ENCODE results near the gene NENF. TPM values are rescaled to one million over a fixed set of nuclear protein-coding genes. Genes with fewer than 3 reads are reported as not detected.
"Not testable (repeated sequence)": the region's sequence is repeated elsewhere in the genome, so short reads cannot be mapped to it uniquely, and the experiment has no call there.

The NENF gene
- polyA plus RNA-seq (2013, experiment 1 of 2) = 23.1 TPM
- polyA plus RNA-seq (2013, experiment 2 of 2) = 23.1 TPM

- no peak within 1 kb of the TSS for H3K27ac ChIP-seq (ENCODE audit: low read depth, low read length)
- H3K36me3 ChIP-seq (ENCODE audit: insufficient read depth, low read length) = no peaks in the 10 kb centered on the region
Observed at GRCh38 chr1:212432661-212433576, at the start of gene NENF. Gene NENF (plus strand): TSS chr1:212432920. CDS start chr1:212432944, 24 bp downstream.

GRCh38 chr1:212386029-212386428, 46.7 kb upstream of the NENF start:
- H3K9ac ChIP-seq (ENCODE audit: low read depth, low read length) = no peak overlapping the region
- no peak overlapping the region for H3K27ac ChIP-seq (ENCODE audit: low read depth, low read length)
- H3K4me3 ChIP-seq (ENCODE audit: low read length) = no peak overlapping the region
- peaks cover 15% of the 10 kb centered on the region for H3K9me3 ChIP-seq (ENCODE audit: insufficient read depth, low read depth, low read length)
- H3K27me3 ChIP-seq (ENCODE audit: insufficient read depth, low read length) = no peaks in the 10 kb centered on the region
- 75% methylated on average over 1 of the region's 1 CpG for WGBS
- H3K36me3 ChIP-seq (ENCODE audit: insufficient read depth, low read length) = peaks cover 62% of the 10 kb centered on the region
- no peaks in the 10 kb centered on the region for H3K4me1 ChIP-seq (ENCODE audit: insufficient read depth, low read length)

More at GRCh38 chr1:212432661-212433576, at the start of gene NENF:
- Histone ChIP-seq H3K4me1 (ENCODE audit: insufficient read depth, low read length) (peaks cover 15% of the 10 kb centered on the region), H3K9ac (ENCODE audit: low read depth, low read length) (peak within 1 kb of the TSS; percentile 61), H3K4me3 (ENCODE audit: low read length) (peak within 1 kb of the TSS; percentile 83), H3K27me3 (ENCODE audit: insufficient read depth, low read length) (peaks cover 18% of the 10 kb centered on the region), H3K9me3 (ENCODE audit: insufficient read depth, low read depth, low read length) (no peaks in the 10 kb centered on the region)
- 2% methylated on average over 86 of the region's 86 CpGs for WGBS

- H3K9ac ChIP-seq (ENCODE audit: low read depth, low read length) = no peak overlapping the region
- H3K27ac ChIP-seq (ENCODE audit: low read depth, low read length) = no peak overlapping the region
- H3K4me3 ChIP-seq (ENCODE audit: low read length) = no peak overlapping the region
- no peaks in the 10 kb centered on the region for H3K27me3 ChIP-seq (ENCODE audit: insufficient read depth, low read length)
- 100% methylated on average over 1 of the region's 1 CpG for WGBS
- peaks cover 47% of the 10 kb centered on the region for H3K36me3 ChIP-seq (ENCODE audit: insufficient read depth, low read length)
- no peaks in the 10 kb centered on the region for H3K4me1 ChIP-seq (ENCODE audit: insufficient read depth, low read length)
- peaks cover 15% of the 10 kb centered on the region for H3K9me3 ChIP-seq (ENCODE audit: insufficient read depth, low read depth, low read length)
Observed at GRCh38 chr1:212388985-212389716, 43.6 kb upstream of the NENF start.

GRCh38 chr1:212395678-212396437, 36.9 kb upstream of the NENF start:
- H3K9ac ChIP-seq (ENCODE audit: low read depth, low read length); H3K27ac ChIP-seq (ENCODE audit: low read depth, low read length); H3K4me1 ChIP-seq (ENCODE audit: insufficient read depth, low read length); H3K27me3 ChIP-seq (ENCODE audit: insufficient read depth, low read length); H3K4me3 ChIP-seq (ENCODE audit: low read length): not testable (repeated sequence)
- Histone ChIP-seq H3K36me3 (ENCODE audit: insufficient read depth, low read length) (peaks cover 38% of the 10 kb centered on the region), H3K9me3 (ENCODE audit: insufficient read depth, low read depth, low read length) (peaks cover 19% of the 10 kb centered on the region)
- 100% methylated on average over 5 of the region's 6 CpGs for WGBS

- no peak overlapping the region for H3K4me3 ChIP-seq (ENCODE audit: low read length)
- H3K4me1 ChIP-seq (ENCODE audit: insufficient read depth, low read length) = no peaks in the 10 kb centered on the region
- WGBS = no CpG with 5 or more reads among the region's 3 CpGs
- H3K9me3 ChIP-seq (ENCODE audit: insufficient read depth, low read depth, low read length) = peaks cover 17% of the 10 kb centered on the region
- peaks cover 41% of the 10 kb centered on the region for H3K36me3 ChIP-seq (ENCODE audit: insufficient read depth, low read length)
- H3K27me3 ChIP-seq (ENCODE audit: insufficient read depth, low read length) = no peaks in the 10 kb centered on the region
- no peak overlapping the region for H3K27ac ChIP-seq (ENCODE audit: low read depth, low read length)
- no peak overlapping the region for H3K9ac ChIP-seq (ENCODE audit: low read depth, low read length)
Observed at GRCh38 chr1:212396638-212397037, 36.1 kb upstream of the NENF start.

GRCh38 chr1:212397171-212397570, 35.5 kb upstream of the NENF start:
- Histone ChIP-seq H3K36me3 (ENCODE audit: insufficient read depth, low read length) (peaks cover 46% of the 10 kb centered on the region), H3K27me3 (ENCODE audit: insufficient read depth, low read length) (no peaks in the 10 kb centered on the region), H3K4me1 (ENCODE audit: insufficient read depth, low read length) (no peaks in the 10 kb centered on the region), H3K9ac (ENCODE audit: low read depth, low read length) (no peak overlapping the region), H3K9me3 (ENCODE audit: insufficient read depth, low read depth, low read length) (peaks cover 17% of the 10 kb centered on the region), H3K4me3 (ENCODE audit: low read length) (no peak overlapping the region), H3K27ac (ENCODE audit: low read depth, low read length) (no peak overlapping the region)
- WGBS = 93% methylated on average over 1 of the region's 1 CpG

- H3K27ac ChIP-seq (ENCODE audit: low read depth, low read length) = no peak overlapping the region
- H3K36me3 ChIP-seq (ENCODE audit: insufficient read depth, low read length) = peaks cover 66% of the 10 kb centered on the region
Observed at GRCh38 chr1:212401042-212401441, 31.7 kb upstream of the NENF start.

GRCh38 chr1:212401838-212402582, 30.7 kb upstream of the NENF start:
- Histone ChIP-seq H3K9me3 (ENCODE audit: insufficient read depth, low read depth, low read length) (peaks cover 9% of the 10 kb centered on the region), H3K4me1 (ENCODE audit: insufficient read depth, low read length) (no peaks in the 10 kb centered on the region), H3K27ac (ENCODE audit: low read depth, low read length) (no peak overlapping the region), H3K9ac (ENCODE audit: low read depth, low read length) (no peak overlapping the region), H3K27me3 (ENCODE audit: insufficient read depth, low read length) (no peaks in the 10 kb centered on the region), H3K36me3 (ENCODE audit: insufficient read depth, low read length) (peaks cover 68% of the 10 kb centered on the region), H3K4me3 (ENCODE audit: low read length) (no peak overlapping the region)
- WGBS = 95% methylated on average over 6 of the region's 7 CpGs

More at GRCh38 chr1:212401042-212401441, 31.7 kb upstream of the NENF start:
- Histone ChIP-seq H3K4me1 (ENCODE audit: insufficient read depth, low read length) (no peaks in the 10 kb centered on the region), H3K27me3 (ENCODE audit: insufficient read depth, low read length) (no peaks in the 10 kb centered on the region), H3K9me3 (ENCODE audit: insufficient read depth, low read depth, low read length) (peaks cover 17% of the 10 kb centered on the region), H3K4me3 (ENCODE audit: low read length) (no peak overlapping the region), H3K9ac (ENCODE audit: low read depth, low read length) (no peak overlapping the region)
- WGBS = 100% methylated on average over 4 of the region's 4 CpGs

GRCh38 chr1:212402666-212403321, 29.9 kb upstream of the NENF start:
- Histone ChIP-seq H3K27ac (ENCODE audit: low read depth, low read length) (no peak overlapping the region), H3K36me3 (ENCODE audit: insufficient read depth, low read length) (peaks cover 67% of the 10 kb centered on the region), H3K9ac (ENCODE audit: low read depth, low read length) (no peak overlapping the region), H3K9me3 (ENCODE audit: insufficient read depth, low read depth, low read length) (peaks cover 1% of the 10 kb centered on the region; the same call in 1 of the 2 replicates), H3K27me3 (ENCODE audit: insufficient read depth, low read length) (no peaks in the 10 kb centered on the region), H3K4me1 (ENCODE audit: insufficient read depth, low read length) (no peaks in the 10 kb centered on the region), H3K4me3 (ENCODE audit: low read length) (no peak overlapping the region)
- 87% methylated on average over 7 of the region's 7 CpGs for WGBS

GRCh38 chr1:212410231-212410820, 22.4 kb upstream of the NENF start:
- Histone ChIP-seq H3K9ac (ENCODE audit: low read depth, low read length) (no peak overlapping the region), H3K9me3 (ENCODE audit: insufficient read depth, low read depth, low read length) (no peaks in the 10 kb centered on the region), H3K27me3 (ENCODE audit: insufficient read depth, low read length) (peaks cover 15% of the 10 kb centered on the region), H3K36me3 (ENCODE audit: insufficient read depth, low read length) (peaks cover 57% of the 10 kb centered on the region), H3K4me1 (ENCODE audit: insufficient read depth, low read length) (peaks cover 5% of the 10 kb centered on the region), H3K27ac (ENCODE audit: low read depth, low read length) (no peak overlapping the region), H3K4me3 (ENCODE audit: low read length) (no peak overlapping the region)
- WGBS = 96% methylated on average over 8 of the region's 8 CpGs

Data from HUES64 (cell line).